Measurements from ENCODE around the gene PKNOX1. TPM values are rescaled to one million over a fixed set of nuclear protein-coding genes. Genes with fewer than 3 reads are reported as not detected.

The PKNOX1 gene
- total and polyA plus RNA-seq, 2 experiments from 2014 or later = 29.9 to 76.7 TPM

GRCh38 chr21:43012596-43012995 is 38.2 kb downstream of the PKNOX1 start:
- TF ChIP-seq, protein P1, sequence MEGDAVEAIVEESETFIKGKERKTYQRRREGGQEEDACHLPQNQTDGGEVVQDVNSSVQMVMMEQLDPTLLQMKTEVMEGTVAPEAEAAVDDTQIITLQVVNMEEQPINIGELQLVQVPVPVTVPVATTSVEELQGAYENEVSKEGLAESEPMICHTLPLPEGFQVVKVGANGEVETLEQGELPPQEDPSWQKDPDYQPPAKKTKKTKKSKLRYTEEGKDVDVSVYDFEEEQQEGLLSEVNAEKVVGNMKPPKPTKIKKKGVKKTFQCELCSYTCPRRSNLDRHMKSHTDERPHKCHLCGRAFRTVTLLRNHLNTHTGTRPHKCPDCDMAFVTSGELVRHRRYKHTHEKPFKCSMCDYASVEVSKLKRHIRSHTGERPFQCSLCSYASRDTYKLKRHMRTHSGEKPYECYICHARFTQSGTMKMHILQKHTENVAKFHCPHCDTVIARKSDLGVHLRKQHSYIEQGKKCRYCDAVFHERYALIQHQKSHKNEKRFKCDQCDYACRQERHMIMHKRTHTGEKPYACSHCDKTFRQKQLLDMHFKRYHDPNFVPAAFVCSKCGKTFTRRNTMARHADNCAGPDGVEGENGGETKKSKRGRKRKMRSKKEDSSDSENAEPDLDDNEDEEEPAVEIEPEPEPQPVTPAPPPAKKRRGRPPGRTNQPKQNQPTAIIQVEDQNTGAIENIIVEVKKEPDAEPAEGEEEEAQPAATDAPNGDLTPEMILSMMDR (conservative IDR thresholded peaks at IDR 0.05; ENCODE audit: low read depth in 2 of 2) = no peak
- no peak for TF ChIP-seq EZH2 (IDR thresholded peaks at IDR 0.05; ENCODE audit: low read depth, unreplicated experiment)
- no peak for TF ChIP-seq ZNF114 (CRISPR knock-in tag; IDR thresholded peaks at IDR 0.05)
- TF ChIP-seq ZNF462 (CRISPR knock-in tag; IDR thresholded peaks at IDR 0.05) = no peak
- no peak for TF ChIP-seq JUNB (IDR thresholded peaks at IDR 0.05; ENCODE audit: unreplicated experiment)
- no peak for TF ChIP-seq STAT1 (IDR thresholded peaks at IDR 0.05; ENCODE audit: unreplicated experiment)
- TF ChIP-seq NANOG (IDR thresholded peaks at IDR 0.05; ENCODE audit: borderline replicate concordance) = no peak
- TF ChIP-seq POLR2AphosphoS5 (IDR thresholded peaks at IDR 0.05; ENCODE audit: low read depth) = no peak
- TF ChIP-seq, protein P2, sequence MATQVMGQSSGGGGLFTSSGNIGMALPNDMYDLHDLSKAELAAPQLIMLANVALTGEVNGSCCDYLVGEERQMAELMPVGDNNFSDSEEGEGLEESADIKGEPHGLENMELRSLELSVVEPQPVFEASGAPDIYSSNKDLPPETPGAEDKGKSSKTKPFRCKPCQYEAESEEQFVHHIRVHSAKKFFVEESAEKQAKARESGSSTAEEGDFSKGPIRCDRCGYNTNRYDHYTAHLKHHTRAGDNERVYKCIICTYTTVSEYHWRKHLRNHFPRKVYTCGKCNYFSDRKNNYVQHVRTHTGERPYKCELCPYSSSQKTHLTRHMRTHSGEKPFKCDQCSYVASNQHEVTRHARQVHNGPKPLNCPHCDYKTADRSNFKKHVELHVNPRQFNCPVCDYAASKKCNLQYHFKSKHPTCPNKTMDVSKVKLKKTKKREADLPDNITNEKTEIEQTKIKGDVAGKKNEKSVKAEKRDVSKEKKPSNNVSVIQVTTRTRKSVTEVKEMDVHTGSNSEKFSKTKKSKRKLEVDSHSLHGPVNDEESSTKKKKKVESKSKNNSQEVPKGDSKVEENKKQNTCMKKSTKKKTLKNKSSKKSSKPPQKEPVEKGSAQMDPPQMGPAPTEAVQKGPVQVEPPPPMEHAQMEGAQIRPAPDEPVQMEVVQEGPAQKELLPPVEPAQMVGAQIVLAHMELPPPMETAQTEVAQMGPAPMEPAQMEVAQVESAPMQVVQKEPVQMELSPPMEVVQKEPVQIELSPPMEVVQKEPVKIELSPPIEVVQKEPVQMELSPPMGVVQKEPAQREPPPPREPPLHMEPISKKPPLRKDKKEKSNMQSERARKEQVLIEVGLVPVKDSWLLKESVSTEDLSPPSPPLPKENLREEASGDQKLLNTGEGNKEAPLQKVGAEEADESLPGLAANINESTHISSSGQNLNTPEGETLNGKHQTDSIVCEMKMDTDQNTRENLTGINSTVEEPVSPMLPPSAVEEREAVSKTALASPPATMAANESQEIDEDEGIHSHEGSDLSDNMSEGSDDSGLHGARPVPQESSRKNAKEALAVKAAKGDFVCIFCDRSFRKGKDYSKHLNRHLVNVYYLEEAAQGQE (IDR thresholded peaks at IDR 0.05; ENCODE audit: unreplicated experiment) = no peak
- TF ChIP-seq, protein P3, sequence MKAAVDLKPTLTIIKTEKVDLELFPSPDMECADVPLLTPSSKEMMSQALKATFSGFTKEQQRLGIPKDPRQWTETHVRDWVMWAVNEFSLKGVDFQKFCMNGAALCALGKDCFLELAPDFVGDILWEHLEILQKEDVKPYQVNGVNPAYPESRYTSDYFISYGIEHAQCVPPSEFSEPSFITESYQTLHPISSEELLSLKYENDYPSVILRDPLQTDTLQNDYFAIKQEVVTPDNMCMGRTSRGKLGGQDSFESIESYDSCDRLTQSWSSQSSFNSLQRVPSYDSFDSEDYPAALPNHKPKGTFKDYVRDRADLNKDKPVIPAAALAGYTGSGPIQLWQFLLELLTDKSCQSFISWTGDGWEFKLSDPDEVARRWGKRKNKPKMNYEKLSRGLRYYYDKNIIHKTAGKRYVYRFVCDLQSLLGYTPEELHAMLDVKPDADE (IDR thresholded peaks at IDR 0.05) = no peak
- no peak for TF ChIP-seq ZNF331 (CRISPR knock-in tag; IDR thresholded peaks at IDR 0.05; ENCODE audit: low read depth)
- no peak for TF ChIP-seq CREB1 (CRISPR knock-in tag; IDR thresholded peaks at IDR 0.05; ENCODE audit: low read depth)
- TF ChIP-seq EZH2phosphoT487 (IDR thresholded peaks at IDR 0.05; ENCODE audit: unreplicated experiment) = no peak
- no peak for ATAC-seq
- no peaks in the 10 kb centered on the region for H3K4me1 ChIP-seq (ENCODE audit: insufficient read depth)
- Mint-ChIP-seq H3K4me1 (no peaks in the 10 kb centered on the region), H3K36me3 (ENCODE audit: low read depth) (peaks cover 64% of the 10 kb centered on the region), H3K27me3 (ENCODE audit: insufficient read depth, low read depth, poor library complexity) (peaks cover 2% of the 10 kb centered on the region), H3K4me3 (no peak overlapping the region), H3K9me3 (no peaks in the 10 kb centered on the region), H3K27ac (no peak overlapping the region)
- H3K9me2 ChIP-seq (ENCODE audit: insufficient read depth) = no peaks in the 10 kb centered on the region
- DNase-seq (ENCODE audit: low spot score) = no peak
- H3F3A ChIP-seq (replicated peaks; ENCODE audit: low read depth) = no peaks in the 10 kb centered on the region
- H3K36me3 ChIP-seq (ENCODE audit: insufficient read depth) = peaks cover 26% of the 10 kb centered on the region
- no peak overlapping the region for H3K4me3 ChIP-seq
- H3K27me3 ChIP-seq (ENCODE audit: insufficient read depth) = no peaks in the 10 kb centered on the region
- H4K20me1 ChIP-seq (replicated peaks; ENCODE audit: insufficient read depth) = no peaks in the 10 kb centered on the region
- no peak overlapping the region for H3K4me2 ChIP-seq
- H3K27ac ChIP-seq (ENCODE audit: low read depth) = no peak overlapping the region
- no peak overlapping the region for H2AFZ ChIP-seq
- no peaks in the 10 kb centered on the region; the same call in 1 of the 2 replicates for H3K79me2 ChIP-seq (replicated peaks; ENCODE audit: insufficient read depth)

All from GM23338 (cell line).